HG03520 (cell line): Measurements from ENCODE around the gene MSL3B.

Source experiments
- ATAC-seq: cut with Tn5 transposase; IDR thresholded peaks from one replicate; pipeline ENCODE4 v1.9.1; 2021; ENCODE audit warnings: mild to moderate bottlenecking, moderate library complexity; ENCODE audit not compliant: unreplicated experiment

Gene MSL3B

GRCh38 chr2:233835230-233836186 is 32.7 kb downstream of the MSL3B start:
- no peak for ATAC-seq

DNA sequence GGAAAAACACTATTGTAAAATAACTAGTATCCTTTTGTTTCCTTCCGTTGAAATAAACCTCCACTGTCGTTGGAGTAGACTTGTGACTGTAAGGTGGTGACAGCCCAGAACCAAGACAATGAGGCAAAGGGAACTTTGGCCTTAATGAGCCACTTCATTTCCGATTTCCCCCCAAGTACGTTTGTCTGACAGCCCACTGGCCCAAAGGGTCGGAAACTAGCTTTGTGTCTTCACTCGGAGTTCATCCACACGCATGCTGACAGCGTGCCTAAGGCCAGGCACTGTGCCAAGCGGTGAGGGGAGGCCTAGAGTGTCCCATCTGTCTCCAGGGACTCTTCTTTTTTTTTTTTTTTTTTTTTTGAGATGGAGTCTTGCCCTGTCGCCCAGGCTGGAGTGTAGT is 34.8 kb downstream of the MSL3B start:
- ATAC-seq, result no peak

- no peak for ATAC-seq
Observed at GRCh38 chr2:233832869-233833311, 35.3 kb downstream of the MSL3B start.

DNA sequence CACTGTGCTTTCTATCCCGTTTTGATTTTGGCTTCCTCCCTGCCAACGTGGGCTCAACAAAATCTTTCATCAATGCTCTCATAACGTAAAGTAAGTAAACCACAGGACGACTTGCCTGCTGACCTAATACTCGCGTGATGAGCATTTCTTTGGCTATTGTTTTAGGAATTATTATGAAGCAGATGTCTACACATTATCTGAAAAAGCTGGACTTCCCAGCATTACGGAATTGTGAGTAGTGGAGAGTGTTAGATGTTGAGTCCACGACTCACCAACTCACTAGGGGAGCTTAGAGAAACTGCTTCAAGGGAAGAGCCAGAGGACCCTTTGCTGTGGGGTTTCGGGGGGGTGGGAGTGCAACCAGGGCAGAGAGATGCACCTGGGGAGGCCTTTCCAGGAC is 35.8 kb downstream of the MSL3B start:
- ATAC-seq, result no peak

- ATAC-seq, result no peak
Observed at GRCh38 chr2:233831861-233832260, 36.3 kb downstream of the MSL3B start.

DNA sequence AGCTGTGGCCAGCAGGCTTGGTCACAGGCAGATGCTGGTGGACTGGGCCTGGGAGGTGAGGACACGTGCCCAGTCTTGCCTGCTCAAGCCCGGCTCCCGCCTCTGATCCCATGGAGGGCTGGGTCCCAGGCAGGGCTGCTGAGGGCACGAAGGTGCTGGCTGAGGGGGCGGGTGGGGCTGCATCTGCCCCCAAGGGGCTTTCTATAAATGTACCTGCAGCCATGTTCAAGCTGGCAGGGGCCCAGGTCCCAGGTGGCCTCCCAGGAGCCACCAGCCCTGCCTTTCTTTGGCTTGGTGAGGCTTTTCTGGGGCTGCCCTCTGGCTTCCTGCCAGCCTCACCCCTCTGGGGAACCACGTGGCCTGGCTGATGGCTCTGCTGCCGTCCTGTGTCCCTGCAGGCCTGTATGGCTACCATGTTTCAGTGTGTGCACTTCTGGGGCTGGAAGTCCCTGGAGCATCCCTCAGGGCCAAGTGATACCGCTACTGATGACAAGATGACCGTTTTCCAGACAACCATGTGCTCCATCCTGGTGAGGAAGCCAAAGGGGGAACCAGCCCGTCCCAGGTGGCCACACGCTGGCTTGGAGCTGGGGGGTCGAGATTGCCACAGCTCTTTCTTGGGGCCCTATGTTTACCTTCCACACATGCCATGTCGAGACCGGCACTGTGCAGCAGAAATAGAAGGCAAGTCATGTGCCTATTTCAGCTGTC is 37.0 kb downstream of the MSL3B start:
- no peak for ATAC-seq

GRCh38 chr2:233830111-233830802 is 37.9 kb downstream of the MSL3B start:
- ATAC-seq, result no peak

DNA sequence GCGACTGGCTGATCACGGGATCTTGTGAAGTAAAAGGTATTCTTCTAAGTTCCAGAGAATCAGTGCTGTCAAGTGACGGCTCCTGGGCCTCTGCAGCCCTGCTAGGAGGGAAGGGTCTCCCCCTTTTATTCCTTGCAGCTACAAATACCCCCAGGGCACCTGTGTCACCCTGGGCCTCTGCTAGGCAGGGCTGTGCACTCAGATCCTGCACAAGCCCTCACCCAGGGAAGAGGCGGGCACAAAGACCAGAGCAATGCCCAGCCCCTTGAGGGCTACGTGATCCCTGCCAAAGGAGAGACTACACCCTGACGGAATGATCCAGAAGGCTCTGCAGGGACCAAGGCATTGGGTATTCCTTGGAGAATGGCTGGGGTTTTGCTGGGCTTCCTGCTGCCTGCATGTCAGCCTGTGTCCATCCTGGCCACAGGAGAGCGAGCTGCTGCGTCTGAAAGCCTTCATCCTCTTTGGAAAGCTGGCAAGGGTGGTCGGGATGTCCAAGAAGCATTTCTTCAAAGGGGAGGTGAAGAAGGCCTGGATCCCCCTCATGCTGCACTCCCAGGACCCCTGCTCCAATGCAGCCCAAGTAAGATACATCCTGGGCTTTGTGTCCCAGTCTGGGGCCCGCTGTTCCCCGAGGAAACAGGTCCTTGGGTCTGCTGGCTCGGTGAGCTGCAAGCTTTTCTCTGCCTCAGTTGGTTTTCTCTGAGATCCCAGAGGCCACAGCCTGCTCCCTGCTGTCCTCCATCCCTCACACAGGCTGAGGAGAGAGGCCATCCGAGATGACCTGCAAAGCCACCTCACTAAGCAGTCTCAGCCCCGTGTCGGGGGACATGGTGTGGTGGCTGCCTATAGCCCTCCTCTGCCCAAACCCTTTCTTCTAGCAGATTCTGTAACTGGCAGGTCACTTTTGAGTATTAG is 38.7 kb downstream of the MSL3B start:
- no peak for ATAC-seq

DNA sequence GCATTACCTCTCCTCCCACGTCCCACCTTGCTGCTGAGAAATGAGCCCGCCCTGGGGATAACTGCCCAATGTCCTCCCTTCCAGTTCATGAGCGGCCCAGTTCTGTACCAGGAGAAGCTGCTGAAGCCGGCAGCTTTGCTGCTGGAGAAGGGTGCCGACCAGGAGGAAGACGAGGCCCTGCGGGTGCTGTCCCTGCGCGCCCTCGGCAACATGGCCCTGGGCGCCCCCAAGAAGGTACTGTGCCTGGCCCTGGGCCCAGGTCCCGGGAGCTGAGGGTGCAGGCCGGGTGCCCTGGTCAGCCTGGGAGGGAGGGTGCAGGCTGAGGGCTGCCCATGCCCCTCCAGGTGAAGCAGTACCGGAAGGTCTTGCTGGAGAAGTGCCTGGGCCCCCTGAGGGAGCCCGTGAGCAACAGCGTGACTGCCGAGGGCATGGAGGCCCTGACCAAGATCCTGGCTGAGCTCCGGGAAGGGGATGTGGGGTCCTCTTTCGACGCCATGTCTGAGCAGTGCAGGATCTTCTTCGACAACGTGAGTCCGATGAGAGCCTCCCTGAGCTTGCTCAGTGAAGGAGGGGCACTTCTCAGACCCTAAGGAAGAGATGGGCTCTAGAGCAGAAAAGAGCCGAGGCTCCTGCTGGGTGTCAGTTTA is 39.5 kb downstream of the MSL3B start:
- no peak for ATAC-seq

- no peak for ATAC-seq
Observed at GRCh38 chr2:233824373-233824772, 43.8 kb downstream of the MSL3B start.

- no peak for ATAC-seq
Observed at GRCh38 chr2:233823731-233824121, 44.5 kb downstream of the MSL3B start.

GRCh38 chr2:233822781-233823730 is 45.1 kb downstream of the MSL3B start:
- ATAC-seq, result no peak

GRCh38 chr2:233822101-233822771 is 46.0 kb downstream of the MSL3B start:
- no peak for ATAC-seq

- no peak for ATAC-seq
Observed at GRCh38 chr2:233821709-233822100, 46.5 kb downstream of the MSL3B start.

DNA sequence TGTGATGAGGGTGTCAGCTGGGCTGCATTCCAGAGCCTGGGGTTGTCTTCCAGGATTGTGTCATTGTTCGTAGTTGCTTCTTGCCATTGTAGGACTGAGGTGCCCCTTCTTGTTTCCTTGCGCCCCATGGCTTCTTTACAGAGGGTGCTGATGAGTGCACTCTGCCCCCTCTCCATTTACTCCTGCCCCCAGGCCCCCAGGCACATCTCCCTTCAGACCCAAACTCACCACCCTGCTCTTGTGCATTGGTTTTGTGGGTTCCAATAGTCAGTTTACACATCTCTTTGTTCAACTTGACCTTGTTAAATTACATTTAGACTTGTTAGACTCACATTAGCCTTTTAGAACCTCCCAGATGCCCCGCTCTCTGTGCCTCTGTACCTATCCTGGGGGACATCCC is 47.0 kb downstream of the MSL3B start:
- ATAC-seq, result no peak

DNA sequence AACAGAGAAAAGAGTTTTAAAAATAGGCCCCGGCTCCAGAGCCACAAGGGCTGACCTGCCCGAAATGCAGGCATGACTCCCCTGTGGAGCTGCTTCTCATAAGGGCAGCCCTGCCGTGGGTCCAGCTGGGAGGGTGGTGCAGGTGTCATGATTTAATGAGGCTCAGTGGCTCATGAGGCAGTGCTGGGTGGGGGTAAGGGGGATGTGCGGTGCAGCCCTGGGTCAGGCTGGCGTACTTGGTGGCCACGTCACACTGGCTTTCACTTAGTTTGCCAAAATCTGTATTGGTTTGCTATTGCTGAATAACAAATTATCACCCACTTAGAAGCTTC is 47.4 kb downstream of the MSL3B start:
- no peak for ATAC-seq

DNA sequence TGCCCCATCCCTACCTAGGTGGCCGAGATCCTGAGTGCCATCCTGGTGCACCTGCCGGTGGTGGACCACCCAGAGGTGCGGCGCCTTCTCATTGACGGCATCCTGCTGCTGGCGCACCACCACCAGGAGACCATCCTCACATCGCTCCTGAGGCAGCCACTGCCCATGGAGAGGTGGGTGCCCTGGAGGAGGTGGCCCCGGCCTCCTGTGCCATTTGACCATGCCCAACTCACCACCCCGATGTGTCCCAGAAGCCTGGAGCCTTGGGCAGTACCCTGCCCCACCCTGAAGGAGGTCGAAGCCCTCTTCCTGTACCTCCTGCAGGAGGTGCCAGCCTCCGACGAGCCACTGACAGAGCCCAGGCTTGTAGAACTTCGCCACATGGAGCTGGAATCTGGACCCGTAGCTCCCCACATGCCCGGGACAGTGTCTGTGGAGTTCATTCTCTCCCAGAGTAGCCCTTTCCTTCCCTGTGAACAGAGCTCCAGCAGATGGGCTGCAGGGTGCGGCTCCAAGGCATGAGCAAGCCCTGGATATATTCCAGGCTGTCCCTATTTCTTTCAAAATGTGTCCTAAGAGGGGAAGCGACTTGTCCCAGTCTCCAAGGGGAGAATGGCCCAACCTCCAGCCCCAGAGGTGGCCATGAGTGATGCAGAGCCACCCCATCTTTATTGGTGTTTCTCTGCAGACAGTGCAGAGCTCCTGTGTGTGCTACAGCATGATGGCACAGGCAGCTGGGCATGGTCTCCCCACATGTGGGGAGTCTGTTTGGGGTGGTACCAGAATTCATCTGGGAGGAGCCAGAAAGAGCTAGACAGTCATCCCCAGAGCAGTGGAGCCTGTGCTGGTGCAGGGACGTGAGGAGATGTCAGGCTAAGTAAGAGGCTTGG is 48.1 kb downstream of the MSL3B start:
- ATAC-seq, result no peak
